Measurements from ENCODE around the gene CCDC88C.

- TF ChIP-seq CTCF (IDR thresholded peaks at IDR 0.05), result no peak
- no peak for TF ChIP-seq NFE2L1 (CRISPR knock-in tag; IDR thresholded peaks at IDR 0.05)
- TF ChIP-seq MLX (CRISPR knock-in tag; IDR thresholded peaks at IDR 0.05), result no peak
- no peak for TF ChIP-seq IRF2 (CRISPR knock-in tag; IDR thresholded peaks at IDR 0.05; ENCODE audit: borderline replicate concordance, low read depth)
- no peak for TF ChIP-seq TEAD1 (CRISPR knock-in tag; IDR thresholded peaks at IDR 0.05)
- no peak for TF ChIP-seq ERG (CRISPR knock-in tag; IDR thresholded peaks at IDR 0.05)
- TF ChIP-seq NR3C1 (CRISPR knock-in tag; conservative IDR thresholded peaks at IDR 0.05; ENCODE audit: low read depth), result no peak
- TF ChIP-seq RELA (CRISPR knock-in tag; IDR thresholded peaks at IDR 0.05; ENCODE audit: borderline replicate concordance), result no peak
- no peak for TF ChIP-seq ZNF671 (CRISPR knock-in tag; IDR thresholded peaks at IDR 0.05)
- TF ChIP-seq FOXJ3 (CRISPR knock-in tag; IDR thresholded peaks at IDR 0.05; ENCODE audit: borderline replicate concordance), result no peak
- no peak for TF ChIP-seq RORB (CRISPR knock-in tag; IDR thresholded peaks at IDR 0.05)
These were observed 30.3 kb downstream of the CCDC88C start for GRCh38 chr14:91387169-91387835.
